Measurements from ENCODE around the gene NTN1.

- TF ChIP-seq, protein P1, sequence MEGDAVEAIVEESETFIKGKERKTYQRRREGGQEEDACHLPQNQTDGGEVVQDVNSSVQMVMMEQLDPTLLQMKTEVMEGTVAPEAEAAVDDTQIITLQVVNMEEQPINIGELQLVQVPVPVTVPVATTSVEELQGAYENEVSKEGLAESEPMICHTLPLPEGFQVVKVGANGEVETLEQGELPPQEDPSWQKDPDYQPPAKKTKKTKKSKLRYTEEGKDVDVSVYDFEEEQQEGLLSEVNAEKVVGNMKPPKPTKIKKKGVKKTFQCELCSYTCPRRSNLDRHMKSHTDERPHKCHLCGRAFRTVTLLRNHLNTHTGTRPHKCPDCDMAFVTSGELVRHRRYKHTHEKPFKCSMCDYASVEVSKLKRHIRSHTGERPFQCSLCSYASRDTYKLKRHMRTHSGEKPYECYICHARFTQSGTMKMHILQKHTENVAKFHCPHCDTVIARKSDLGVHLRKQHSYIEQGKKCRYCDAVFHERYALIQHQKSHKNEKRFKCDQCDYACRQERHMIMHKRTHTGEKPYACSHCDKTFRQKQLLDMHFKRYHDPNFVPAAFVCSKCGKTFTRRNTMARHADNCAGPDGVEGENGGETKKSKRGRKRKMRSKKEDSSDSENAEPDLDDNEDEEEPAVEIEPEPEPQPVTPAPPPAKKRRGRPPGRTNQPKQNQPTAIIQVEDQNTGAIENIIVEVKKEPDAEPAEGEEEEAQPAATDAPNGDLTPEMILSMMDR (IDR thresholded peaks at IDR 0.05; ENCODE audit: low read depth, low read length) = no peak
- no peak for TF ChIP-seq EZH2phosphoT487 (IDR thresholded peaks at IDR 0.05; ENCODE audit: low read depth)
Measured at GRCh38 chr17:9268546-9268945, 247.2 kb downstream of the NTN1 start.

Data from OCI-LY3 (cell line).